Inflammatory macrophage (primary cell): ENCODE data around the gene TMEM130.

ENCODE experiments used
- DNase-seq, 2 donors: peaks; one replicate each; pipeline ENCODE4 v3.0.0-alpha.2; 2020 to 2022

The TMEM130 gene

DNA sequence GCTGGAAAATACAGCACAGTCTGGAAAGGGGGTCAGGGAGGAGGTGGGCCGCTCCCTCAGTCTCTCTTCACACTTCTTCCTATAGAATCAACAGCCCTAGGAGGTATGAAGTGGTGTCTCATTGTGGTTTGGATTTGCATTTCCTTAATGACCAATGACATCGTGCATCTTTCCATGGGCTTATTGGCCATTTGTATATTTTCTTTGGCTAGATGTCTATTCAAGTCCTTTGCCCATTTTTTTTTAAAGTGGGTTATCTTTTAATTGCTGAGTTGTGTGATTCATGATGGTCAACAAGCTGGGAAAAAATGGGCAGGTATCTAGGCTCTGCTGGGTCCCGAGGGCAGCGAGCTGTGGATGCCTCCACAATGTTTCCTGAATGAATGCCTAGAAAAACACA, 29.1 kb downstream of the TMEM130 start:
- no peak for DNase-seq

DNA sequence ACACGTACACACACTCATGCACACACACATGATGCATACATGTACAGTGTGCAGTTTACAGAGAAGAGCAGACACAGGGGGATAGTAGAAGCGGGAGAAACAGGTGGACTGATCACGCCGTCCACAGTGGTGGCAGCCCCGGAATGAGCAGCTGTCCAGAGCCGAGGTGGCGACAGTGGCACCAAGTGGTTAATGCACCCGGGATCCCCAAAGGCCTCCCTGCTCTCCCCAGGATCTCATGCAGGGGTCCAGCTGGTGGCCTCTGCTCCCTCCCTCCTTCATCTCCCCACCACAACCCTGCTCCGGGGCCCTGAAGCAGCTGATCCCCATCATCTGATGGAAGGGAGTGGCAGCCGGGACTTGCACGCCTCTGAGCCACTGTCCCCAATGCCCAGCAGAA, 29.7 kb downstream of the TMEM130 start:
- DNase-seq: no peak

DNA sequence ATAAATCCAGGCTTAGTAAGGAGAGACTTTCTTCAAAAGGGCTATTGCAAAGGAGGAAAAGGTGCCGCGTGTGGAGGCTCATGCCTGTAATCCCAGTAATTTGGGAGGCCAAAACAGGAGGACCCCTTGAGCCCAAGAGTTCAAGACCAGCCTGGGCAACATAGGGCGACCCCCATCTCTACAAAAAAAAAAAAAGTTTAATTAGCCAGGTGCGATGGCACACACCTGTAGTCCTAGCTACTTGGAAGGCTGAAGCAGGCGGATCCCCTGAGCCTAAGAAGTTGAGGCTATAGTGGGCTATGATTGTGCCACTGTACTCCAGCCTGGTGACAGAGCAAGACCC, 32.2 kb downstream of the TMEM130 start:
- no peak for DNase-seq

DNA sequence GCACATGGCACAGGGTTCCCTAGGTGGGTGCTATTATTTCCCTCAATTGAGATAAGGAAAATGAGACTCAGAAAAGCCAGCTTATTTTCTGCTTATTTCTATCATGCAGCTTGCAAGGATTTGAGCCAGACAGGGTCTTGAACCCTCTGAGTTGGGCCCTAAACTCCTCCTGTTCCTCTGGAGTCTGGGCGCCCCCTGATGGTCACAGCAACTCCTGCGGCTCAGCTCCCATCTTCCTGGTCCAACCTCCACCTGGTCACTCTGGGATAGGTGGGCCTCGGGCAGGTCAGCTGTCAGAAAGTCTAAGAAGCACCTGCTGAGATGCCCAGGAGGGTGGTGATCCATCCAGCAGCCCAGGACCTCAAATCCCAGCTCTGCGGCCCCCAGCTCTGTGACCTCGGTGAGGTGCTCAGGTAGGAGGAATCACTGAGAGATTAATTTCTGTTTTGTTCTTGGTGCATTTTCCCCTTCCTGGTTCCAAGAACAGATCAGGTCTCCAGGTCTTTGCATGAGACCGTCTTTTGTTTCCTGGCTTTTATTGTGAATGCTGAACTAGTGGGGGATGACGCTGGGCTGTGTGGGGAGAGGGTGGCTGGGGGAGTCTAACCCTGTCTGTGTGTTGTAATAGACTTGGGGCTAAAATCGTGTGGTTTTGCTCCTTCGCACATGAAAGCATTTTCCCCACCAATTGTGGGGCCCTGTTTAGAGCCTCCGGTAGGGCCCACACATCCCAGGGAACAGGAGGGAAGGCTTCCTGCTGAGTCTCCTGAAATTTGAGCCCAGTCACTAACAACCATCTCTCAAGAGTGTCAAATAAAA, 32.8 kb downstream of the TMEM130 start:
- peak in 1 of 2 donors; percentile 18 for DNase-seq

DNA sequence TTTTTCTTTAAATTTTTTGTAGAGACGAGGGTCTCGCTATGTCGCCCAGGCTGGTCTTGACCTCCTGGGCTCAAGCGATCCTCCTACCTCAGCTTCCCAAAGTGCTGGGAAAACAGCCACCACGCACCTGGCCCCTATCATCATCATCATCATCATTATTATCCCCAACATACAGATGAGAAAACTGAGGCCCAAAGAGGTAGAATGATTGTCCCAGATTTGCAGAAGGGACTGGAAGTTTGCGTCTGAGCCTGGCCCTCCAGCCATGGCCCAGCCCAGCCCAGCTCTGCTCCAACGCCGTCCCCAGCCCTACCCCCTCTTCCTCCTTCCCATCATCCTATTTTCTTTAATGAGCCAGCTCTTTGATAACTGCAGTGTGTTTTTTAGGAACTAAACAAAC, 34.9 kb downstream of the TMEM130 start:
- no peak for DNase-seq

DNA sequence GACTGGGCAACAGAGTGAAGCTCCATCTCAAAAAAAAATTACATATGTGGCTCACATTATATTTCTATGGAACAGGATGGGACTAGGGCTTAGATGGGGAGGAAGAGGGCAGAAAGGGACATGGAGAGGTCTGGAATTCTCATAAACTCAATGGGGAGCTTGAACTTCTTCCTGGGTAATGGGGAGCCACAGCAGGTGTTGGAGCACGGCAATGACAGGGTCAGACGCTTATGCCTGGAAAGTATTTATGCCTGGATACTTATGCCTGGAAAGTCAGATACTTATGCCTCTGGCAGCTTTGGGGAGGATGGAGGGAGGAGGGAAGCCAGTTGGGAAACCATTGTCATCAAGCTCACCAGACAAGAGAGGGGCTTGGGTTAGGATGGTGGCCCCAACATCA, 36.8 kb downstream of the TMEM130 start:
- DNase-seq: no peak

DNA sequence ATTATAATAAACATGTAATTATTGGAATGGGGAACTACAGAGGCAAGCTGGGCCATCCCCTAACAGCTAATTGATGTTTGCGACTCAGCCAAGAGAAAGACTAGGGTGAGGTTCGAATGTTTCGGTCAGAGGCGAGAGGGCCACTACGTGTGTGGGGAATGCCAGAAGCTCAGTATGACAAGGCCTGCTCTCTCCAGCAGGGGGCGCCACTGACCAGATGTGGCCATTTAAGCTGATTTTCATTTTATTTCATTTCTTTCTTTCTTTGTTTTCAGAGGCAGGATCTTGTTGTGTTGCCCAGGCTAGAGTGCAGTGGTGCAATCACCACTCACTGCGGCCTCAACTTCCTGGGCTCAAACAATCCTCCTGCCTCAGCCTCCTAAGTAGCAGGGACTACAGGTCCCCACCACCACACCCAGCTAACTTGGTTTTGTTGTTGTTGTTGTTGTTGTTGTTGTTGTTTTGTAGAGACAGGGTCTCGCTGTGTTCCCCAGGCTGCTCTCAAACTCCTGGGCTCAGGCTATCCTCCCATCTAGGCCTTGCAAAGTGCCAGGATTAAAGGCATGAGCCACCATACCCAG, 38.1 kb downstream of the TMEM130 start:
- DNase-seq: peak; percentile 32 to 68

DNA sequence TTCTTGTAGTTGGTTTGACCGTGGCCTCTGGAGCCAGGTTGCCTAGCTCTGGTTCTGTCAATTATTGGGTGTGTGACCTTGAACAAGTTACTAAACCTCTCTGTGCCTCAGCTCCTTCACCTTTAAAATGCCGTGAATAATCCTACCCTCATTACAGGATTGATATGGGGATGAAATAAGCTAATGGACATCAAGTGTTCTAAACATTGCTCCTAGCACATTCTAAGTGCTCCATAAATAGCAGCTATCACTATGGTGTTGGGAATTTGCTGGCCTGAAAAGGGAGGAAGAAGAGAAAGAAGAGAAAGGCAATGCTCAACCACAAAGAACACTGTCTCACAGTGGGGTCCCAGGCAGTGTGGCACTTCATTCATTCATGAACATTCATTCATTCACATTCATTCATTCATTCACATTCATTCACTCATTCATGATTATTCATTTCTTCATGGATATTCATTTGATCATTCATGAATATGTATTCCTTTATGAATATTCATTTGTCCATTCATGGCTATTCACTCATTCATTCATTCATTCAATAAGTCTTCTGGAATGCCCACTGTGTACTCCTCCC, 38.8 kb downstream of the TMEM130 start:
- no peak for DNase-seq

DNA sequence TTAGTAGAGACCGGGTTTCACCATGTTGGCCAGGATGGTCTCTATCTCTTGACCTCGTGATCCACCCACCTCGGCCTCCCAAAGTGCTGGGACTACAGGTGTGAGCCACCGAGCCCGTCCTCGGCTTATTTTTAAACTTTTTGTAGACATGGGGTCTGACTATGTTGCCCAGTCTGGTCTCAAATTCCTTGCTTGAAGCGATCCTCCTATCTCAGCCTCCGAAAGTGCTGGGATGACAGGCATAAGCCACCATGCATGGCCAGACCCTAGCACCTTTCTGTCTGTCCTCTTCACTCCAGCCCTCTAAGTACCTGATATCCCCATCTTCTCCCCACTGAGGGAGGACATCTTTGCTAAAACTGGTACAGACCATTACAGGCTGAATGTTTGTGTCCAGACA, 41.4 kb downstream of the TMEM130 start:
- no peak for DNase-seq

DNA sequence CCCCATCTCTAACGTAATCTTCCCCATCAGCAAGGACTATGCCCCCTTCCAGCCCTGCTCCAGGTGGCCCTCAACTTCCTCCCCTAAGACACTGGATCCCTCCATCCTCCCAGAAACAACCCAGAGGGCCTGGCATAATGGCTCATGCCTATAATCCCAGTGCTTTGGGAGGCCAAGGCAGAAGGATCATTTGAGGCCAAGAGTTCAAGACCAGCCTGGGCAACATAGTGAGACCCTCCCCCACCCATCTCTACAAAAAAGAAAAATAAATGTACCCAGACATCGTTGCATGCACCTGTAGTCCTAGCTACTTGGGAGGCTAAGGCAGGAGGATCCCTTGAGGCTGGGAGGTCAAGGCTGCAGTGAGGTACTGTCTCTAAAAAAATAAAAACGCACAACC, 42.6 kb downstream of the TMEM130 start:
- DNase-seq: no peak

DNA sequence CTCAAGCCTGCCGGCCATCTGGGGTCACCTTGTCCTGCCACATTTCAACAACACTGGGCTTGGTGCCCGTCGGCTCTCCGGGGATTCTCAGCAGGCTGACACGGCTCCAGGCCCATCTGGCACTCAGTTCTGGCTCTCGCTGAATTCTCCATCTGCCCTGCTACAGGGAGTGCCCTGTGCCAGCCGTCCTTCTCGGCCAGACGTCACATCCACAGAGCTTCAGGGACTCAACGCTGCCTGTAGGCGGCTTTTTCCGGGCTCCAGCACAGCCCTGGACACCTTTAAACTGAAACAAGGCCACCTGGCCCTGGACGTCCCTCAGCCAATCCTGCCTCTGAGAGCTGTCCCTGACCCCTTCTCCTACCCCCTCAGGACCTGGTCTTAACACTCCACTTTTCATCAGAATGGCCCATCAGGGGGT, 43.0 kb downstream of the TMEM130 start:
- DNase-seq: no peak

DNA sequence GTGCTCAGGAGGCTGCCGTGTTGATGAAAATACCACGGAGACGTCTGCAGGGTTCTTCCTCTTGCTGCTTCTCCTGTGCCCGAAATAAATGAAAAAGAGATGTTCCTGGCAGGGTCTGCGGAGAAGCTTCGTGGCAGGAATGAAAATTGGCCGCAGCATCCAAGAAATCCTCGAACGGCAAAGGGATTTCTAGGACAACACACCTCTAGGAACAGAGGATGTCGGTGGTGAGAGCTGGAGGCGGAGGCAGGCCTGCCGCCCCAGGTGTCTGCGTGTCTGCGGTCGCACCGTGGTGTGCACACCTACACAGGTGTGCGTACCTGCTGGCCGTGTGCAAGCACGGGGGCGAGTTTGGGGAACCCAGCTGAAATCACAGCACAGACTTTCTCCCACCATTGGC, 43.4 kb downstream of the TMEM130 start:
- no peak for DNase-seq

DNA sequence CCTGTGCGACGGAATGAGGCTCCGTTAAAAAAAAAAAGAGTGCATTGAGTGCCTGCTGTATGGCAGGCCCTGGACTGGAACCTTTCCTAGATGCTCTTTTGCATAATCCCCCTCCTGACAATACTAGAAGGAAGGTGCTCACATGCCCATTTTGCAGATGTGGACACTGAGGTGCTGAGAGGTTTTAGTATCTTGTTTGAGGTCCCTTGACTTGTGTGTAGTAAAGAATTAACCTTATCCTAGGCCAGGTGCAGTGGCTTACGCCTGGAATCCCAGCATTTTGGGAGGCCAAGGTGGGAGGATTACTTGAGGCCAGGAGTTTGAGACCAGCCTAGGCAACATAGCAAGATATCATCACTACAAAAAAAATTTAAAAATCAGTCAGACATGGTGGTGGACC, 46.6 kb downstream of the TMEM130 start:
- no peak for DNase-seq

DNA sequence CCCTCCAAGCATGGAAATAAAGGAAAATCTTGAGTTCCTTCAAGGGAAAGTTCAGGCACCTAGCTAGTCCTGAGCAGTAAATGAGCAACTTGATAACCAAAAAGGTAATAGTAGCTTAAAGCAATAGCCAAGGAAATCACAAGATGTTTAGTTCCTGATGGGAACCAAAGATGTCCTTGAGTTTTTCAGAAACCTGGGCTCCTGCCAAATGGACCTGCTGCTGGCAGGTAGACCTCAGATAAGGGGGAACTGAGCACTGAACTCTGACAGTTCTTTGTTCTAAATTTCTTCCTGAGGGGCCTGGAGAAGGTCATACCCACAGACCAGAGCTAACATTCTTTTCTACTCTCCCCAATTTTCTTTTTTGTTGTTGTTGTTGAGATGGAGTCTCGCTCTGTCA, 48.5 kb downstream of the TMEM130 start:
- no peak for DNase-seq

DNA sequence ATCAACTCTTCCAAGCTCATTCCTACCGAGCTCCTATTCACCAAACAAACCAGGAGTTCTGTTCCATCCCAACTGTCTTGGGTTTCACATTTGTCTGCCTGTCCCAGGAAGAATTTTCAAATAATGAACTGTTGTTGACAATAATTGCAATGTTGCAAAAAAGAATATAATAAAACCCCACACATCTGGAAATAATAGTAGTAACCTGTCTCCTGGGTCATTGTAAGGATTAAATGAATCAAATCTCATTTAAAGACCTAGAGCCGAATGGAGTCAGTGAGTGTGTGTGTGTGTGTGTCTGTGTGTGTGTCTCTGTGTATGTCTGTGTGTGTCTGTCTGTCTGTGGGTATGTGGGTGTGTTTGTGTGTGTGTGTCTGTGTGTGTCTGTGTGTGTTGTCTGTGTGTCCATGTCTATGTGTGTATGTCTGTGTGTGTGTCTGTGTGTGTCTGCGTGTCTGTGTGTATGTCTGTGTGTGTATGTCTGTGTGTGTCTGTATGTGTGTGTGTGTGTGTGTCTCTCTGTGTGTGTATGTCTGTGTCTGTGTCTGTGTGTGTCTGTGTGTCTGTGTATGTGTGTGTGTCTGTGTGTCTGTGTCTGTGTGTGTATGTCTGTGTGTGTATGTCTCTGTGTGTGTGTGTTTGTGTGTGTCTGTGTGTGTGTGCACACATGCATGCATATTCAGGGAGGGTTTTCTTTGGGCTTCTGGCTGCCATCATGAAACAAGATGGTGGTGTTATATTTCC, 52.7 kb downstream of the TMEM130 start:
- DNase-seq: no peak

DNA sequence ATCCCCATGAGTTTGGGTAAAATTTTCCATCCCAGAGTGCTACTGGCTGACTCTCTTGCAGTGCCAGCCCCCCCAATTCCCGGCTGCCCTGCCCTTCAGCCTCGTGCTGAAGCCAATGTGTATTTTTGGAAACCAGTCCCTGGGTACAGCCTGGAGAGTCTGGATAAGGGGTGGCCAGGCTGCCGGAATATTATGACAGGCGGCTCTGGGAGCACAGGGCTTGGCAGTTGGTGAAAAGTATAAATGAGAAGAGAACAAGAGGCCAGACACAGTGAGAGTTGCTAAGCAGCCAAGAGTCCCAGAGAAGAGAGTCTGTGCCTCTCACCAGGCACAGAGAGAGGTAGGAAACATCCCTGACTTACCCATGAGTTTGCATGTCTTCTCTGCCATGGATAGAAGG, 53.6 kb downstream of the TMEM130 start:
- no peak for DNase-seq

DNA sequence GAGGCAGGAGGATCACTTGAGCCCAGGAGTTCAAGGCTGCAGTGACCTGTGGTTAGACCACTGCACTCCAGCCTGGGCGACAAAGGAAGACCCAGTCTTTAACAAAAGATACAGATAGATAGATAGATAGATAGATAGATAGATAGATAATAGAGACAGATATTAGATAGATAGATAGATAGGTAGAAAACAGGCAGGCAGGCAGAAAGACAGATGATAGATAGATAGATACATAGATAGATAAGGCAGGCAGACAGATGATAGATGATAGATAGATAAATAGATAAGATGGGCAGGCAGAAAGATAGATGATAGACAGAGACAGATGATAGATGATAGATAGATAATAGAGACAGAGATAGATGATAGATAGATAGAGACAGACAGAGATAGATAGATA, 54.5 kb downstream of the TMEM130 start:
- DNase-seq: no peak

DNA sequence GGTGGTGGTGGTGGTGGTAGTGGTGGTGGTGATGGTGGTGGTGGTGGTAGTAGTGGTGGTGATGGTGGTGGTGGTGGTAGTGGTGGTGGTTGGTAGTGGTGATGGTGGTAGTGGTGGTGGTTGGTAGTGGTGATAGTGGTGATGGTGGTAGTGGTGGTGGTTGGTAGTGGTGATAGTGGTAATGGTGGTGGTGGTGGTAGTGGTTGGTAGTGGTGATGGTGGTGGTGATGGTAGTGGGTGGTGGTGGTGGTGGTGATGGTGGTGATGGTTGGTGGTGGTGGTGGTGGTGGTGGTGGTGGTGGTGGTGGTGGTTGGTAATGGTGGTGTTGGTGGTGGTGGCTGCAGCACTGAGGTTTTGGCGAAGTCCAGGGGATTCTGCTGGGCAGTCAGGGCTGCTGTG, 58.5 kb downstream of the TMEM130 start:
- no peak for DNase-seq

DNA sequence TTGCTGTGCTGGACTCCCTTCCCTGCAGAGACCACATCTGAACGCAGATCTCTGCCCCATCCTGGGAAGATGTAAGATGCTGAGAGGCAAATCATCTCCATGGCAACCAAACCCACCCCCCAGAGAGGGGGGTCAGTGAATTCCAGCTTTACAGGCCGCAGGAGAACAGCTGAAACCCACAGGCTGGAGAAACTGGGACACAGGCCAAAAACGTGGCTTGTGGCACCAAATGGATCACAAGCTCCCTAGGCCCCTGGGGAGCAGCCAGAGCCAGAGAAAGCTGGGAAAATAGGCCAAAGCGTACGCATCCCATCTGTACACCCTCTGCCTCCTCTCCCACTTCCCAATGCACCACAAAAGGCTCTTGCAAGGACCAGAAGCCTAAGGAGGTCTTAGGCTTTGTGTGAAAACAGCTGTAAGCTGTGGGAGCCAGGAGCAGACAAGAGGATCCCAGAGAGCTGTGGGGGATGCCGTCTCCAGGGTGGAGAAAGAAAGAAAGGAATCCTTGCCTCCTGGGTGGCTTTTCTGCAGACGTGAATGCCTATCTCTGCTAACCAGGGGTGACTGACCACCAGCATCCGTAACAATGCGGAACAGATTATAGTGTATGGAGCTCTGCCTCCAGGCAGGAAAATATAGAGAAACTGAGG, 59.5 kb downstream of the TMEM130 start:
- no peak for DNase-seq

DNA sequence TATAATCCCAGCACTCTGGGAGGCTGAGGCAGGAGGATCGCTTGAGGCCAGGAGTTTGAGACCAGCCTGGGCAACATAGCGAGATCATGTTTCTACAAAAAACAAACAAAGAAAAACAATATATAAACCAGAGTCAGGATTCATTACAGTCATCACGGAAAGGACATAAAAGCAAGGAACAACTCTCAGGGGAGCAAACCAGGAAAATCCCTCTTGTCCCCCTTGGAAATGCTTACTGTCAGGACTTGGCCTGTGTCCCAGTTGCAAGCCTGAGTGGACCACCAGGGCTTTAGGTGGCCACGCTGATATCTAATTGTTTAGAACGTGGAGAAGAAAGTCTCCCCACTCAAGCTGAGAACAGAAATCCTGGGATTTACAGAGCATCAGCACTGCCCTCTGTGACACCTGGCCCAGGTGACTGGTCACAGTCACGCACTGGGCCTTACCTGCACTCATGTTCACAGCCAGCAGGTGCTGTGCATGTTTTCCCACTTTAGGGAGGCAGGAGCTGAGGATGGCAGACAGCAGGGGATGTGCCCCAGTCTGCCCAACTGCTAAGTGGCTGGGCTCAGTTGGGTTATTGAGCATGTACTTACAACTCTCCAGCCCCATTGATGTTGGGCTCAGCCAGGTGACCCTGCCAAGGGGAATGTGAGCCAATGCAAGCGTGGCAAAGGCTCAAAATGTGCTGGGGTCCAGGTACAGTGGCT, 60.9 kb downstream of the TMEM130 start:
- DNase-seq: no peak

DNA sequence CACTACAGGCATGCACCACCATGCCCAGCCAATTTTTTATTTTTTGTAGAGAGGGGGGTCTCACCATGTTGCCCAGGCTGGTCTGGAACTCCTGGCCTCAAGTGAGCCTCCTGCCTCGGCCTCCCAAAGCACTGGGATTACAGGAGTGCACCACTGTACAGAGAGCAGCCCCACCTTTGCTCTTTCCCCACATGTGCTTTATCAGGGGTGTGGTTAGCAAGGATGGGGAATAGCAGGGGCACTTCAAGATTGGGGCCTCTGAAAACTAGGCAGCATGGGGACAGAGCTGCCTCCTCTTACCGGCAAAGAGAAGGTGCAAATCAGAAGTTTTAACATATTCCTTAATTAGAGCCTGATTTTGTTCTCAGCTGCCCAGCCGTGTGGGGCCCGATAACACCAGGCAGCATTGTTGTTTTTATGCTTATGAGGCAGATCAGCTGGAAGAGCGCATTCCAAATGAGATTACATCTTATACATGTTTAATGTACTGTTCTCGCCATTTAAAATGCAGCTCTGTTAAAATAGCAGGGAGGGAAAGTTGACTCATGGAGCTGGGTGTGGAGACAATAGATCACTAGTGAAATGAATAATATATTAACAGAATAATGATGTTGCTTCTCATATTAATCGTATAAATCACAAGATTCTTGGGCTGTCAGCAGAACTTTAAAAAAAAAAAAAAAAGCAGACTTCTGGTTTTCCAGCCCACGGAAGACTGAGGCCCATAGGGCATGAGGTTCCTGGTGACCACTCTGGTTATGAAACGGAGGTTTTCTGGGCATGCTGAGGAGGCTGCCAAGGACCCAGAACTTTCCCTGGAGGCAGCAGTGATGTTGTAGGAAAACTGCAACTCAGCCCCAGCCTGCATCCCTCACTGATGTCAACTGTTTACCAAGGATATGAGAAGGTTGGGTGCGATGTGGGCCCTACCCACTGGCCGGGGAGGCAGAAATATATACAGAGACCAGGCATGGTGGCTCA, 62.5 kb downstream of the TMEM130 start:
- peak; percentile 28 to 55 for DNase-seq
